GM19023 (cell line): Measurements from ENCODE around the gene CD248.

Experiments
- ATAC-seq: cut with Tn5 transposase; IDR thresholded peaks from one replicate; pipeline ENCODE4 v1.9.1; 2021; ENCODE audit warnings: mild to moderate bottlenecking, moderate library complexity; ENCODE audit not compliant: unreplicated experiment

CD248 gene

GRCh38 chr11:66340596-66341501, 24.0 kb upstream of the CD248 start:
- ATAC-seq: no peak

- no peak for ATAC-seq
These were observed 23.0 kb upstream of the CD248 start for GRCh38 chr11:66339686-66340483.

- no peak for ATAC-seq
These were observed 22.4 kb upstream of the CD248 start for GRCh38 chr11:66339162-66339675.

- ATAC-seq: no peak
These were observed 21.7 kb upstream of the CD248 start for GRCh38 chr11:66338276-66339161.

DNA sequence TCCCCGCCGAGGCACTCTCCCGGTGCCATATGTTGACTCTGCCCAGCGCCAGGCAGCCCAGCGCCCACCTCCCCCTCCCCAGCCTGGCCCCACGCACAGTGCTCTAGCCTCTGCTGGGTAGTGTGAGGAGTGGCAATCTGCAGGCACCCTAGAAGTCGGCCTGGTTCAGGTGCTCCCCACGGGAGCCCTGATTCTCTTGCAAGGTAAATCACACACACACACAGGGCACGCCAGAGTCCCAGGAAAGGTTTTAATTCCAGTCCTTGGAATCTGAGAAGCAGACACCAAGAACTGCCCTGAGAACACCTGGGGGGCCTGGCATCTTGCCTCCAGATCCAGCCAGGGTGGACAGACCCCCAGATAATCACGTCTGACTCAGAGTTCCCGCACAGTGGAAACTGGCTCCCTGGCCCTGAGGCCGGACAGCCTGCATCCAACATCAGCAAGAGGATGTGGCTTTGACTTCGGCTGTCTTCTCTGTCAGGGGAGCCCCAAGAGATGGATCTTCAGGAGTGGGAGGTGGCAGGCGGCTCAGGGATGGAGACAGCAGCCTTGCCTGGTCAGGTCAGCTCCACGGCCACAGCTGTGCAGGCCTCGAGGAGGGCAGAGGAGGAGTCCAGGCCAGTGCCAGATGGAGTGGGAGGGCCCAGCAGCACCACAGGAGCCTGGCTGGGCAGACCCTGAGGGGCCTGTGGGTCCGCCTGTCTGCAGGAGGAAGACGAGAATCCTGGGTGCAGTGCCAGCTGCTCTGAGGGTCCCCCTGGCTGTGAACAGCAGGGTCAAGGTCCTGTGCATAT, 20.5 kb upstream of the CD248 start:
- no peak for ATAC-seq

GRCh38 chr11:66336234-66337102, 19.6 kb upstream of the CD248 start, which contains the start of gene RIN1:
TSS of gene RIN1 (minus strand) at chr11:66336434. CDS start at chr11:66336402, 32 bp downstream.
- ATAC-seq: peak; percentile 65

- no peak for ATAC-seq
These were observed 18.8 kb upstream of the CD248 start for GRCh38 chr11:66335531-66336233.

DNA sequence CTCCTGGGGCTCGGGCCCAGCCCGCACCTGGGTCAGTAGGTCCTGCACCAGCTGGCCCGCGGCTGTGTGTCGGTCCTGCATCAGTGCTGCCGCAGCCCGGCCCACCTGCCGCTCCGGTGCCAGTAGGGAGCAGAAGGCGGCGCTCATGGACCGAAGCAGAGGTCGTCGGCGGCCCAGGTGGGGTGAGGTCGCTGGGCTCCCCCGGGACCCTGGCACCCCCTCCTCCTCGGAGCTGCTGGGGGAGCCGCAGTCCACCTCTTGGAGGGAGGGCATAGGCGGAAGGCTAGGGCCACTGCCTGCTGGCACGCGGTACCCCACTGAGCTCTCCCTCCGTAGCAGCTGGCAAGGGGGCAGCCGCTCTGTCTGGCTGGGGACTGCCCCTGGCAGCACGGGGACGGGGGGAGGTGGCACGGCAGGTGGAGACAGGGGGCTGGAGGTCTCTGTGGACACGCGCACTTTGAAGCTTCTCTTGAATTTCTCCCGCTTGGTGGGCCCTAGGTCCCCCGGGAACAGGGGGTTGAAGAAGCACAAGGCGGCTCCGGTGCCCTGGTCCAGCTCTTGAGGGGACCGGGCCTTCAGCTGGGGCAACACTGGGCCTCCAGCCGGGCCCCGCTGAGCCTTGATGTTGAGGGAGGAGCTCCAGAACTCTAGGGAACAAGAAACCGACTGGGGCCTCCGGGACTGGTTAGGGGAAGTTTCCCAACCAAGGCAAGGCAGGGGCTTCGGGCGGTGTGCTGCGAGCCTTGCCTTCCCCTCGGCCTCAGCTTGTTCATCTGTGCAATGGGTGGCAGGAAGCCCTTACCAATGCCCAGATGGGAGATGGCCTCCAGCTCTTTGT, 18.0 kb upstream of the CD248 start:
- no peak for ATAC-seq

DNA sequence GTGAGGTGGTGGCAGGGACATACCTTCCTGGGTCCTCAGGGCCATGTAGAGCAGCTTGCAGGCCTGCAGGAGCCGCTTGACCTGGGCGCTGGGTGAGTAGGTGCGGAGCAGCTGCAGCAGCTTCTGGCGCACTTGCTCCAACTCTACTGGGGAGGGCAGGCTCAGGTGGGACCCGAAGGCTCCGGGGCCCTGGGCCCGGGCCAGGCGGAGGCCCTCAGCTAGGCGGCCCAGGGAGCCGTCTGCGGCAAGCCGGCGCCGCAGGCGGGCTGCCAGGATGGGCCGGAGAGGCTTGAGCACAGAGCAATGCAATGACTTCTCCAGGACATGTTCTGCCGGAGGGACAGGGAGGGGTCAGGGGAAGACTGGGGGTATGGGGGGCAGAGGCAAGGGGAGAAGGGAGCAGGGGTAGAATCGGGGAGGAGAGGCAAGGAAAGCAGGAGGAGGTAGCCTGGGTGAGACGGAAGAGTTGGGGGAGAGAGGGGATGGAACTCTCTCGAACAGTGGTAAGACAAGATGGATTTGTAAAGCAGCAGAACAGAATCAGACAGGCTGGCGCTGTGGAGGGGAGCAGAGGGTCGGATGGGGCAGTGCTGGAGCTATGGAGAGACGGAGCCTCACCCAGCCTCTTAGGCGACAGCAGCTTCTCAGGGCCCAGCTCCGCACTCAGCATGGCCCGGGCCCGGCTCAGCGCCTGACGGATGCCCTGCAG, 17.2 kb upstream of the CD248 start:
- ATAC-seq: no peak

- ATAC-seq: no peak
These were observed 16.5 kb upstream of the CD248 start for GRCh38 chr11:66333220-66333877.

GRCh38 chr11:66332371-66333219, 15.8 kb upstream of the CD248 start:
- no peak for ATAC-seq

GRCh38 chr11:66331542-66332370, 14.9 kb upstream of the CD248 start:
- no peak for ATAC-seq

GRCh38 chr11:66330931-66331330, 14.1 kb upstream of the CD248 start:
- ATAC-seq: no peak

- ATAC-seq: no peak
These were observed 12.4 kb upstream of the CD248 start for GRCh38 chr11:66329165-66329673.
